HCT116 (cell line): ENCODE data around the gene BEND7.

Source experiments
- EZH2 ChIP-seq: fragments of 200-600 bp; sonication (generic); IDR thresholded peaks from 2 replicates; pipeline ENCODE4 v1.6.1; 2017; ENCODE audit warnings: antibody characterized with exemption, mixed run types
- FOSL1 ChIP-seq: IDR thresholded peaks from 2 replicates; pipeline ENCODE4 v1.6.1; 2012; ENCODE audit warnings: low read depth
- JUND ChIP-seq: IDR thresholded peaks from 2 replicates; pipeline ENCODE4 v1.6.1; 2012
- POLR2A ChIP-seq: IDR thresholded peaks from 2 replicates; pipeline ENCODE4 v1.7.0; 2011; ENCODE audit warnings: borderline replicate concordance; ENCODE audit not compliant: insufficient read depth, insufficient read length; ENCODE audit errors: extremely low read depth
- POLR2AphosphoS5 ChIP-seq: IDR thresholded peaks from 2 replicates; pipeline ENCODE4 v1.6.1; 2011; ENCODE audit warnings: mild to moderate bottlenecking, low read depth, low read length, moderate library complexity
- RAD21 ChIP-seq: IDR thresholded peaks from 2 replicates; pipeline ENCODE4 v1.6.1; 2012; ENCODE audit warnings: low read depth, mild to moderate bottlenecking
- SIN3A ChIP-seq: IDR thresholded peaks from 2 replicates; pipeline ENCODE4 v1.6.1; 2012; ENCODE audit warnings: low read depth
- SRF ChIP-seq: IDR thresholded peaks from 2 replicates; pipeline ENCODE4 v1.6.1; 2012; ENCODE audit warnings: low read depth
- TCF7L2 ChIP-seq: IDR thresholded peaks from 2 replicates; pipeline ENCODE4 v1.7.0; 2011; ENCODE audit warnings: borderline replicate concordance, inconsistent platforms; ENCODE audit not compliant: insufficient read depth, insufficient read length; ENCODE audit errors: extremely low read depth
- YY1 ChIP-seq: IDR thresholded peaks from 2 replicates; pipeline ENCODE4 v1.6.1; 2011; ENCODE audit warnings: low read length, low read depth, moderate library complexity, mild to moderate bottlenecking; ENCODE audit not compliant: insufficient replicate concordance; ENCODE audit errors: extremely low read depth
- ZFX ChIP-seq: fragments of 450-650 bp; IDR thresholded peaks from 2 replicates; pipeline ENCODE4 v1.6.1; 2017
- TF ChIP-seq, protein P1 (sequence below), 3 experiments: fragments of 200-600 bp in 1 of 3; sonication (generic) in 1 of 3; IDR thresholded peaks in 2 of 3; conservative IDR thresholded peaks in 1 of 3; 2 replicates each; pipeline ENCODE4 v1.5.1; 2012 to 2017; ENCODE audit warnings: low read depth in 2 of 3, low read length in 2 of 3, antibody characterized with exemption in 1 of 3, borderline replicate concordance in 1 of 3, control low read depth in 1 of 3, mild to moderate bottlenecking in 1 of 3, mixed read lengths in 1 of 3, mixed run types in 1 of 3, moderate library complexity in 1 of 3; ENCODE audit not compliant: insufficient read depth in 1 of 3
- TF ChIP-seq, protein P2 (sequence below): IDR thresholded peaks from 2 replicates; pipeline ENCODE4 v1.6.1; 2012
- TF ChIP-seq, protein P3 (sequence below): IDR thresholded peaks from 2 replicates; pipeline ENCODE4 v1.6.1; 2012; ENCODE audit warnings: low read depth

DNA sequence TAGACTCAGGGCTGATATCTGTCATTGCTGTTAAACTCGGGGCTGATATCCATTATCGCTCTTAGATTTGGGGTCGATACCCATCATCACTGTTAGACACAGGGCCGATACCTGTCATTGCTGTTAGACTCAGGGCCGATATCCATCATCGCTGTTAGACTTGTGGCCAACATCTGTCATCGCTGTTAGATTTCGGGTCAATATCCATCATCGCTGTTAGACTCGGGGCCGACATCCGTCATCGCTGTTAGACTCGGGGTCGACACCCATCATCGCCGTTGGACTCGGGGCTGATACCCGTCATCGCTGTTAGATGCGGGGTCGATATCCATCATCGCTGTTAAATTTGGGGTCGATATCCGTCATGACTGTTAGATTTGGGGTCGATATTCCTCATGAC lies 54.8 kb downstream of the BEND7 start:
- TF ChIP-seq, protein P1, sequence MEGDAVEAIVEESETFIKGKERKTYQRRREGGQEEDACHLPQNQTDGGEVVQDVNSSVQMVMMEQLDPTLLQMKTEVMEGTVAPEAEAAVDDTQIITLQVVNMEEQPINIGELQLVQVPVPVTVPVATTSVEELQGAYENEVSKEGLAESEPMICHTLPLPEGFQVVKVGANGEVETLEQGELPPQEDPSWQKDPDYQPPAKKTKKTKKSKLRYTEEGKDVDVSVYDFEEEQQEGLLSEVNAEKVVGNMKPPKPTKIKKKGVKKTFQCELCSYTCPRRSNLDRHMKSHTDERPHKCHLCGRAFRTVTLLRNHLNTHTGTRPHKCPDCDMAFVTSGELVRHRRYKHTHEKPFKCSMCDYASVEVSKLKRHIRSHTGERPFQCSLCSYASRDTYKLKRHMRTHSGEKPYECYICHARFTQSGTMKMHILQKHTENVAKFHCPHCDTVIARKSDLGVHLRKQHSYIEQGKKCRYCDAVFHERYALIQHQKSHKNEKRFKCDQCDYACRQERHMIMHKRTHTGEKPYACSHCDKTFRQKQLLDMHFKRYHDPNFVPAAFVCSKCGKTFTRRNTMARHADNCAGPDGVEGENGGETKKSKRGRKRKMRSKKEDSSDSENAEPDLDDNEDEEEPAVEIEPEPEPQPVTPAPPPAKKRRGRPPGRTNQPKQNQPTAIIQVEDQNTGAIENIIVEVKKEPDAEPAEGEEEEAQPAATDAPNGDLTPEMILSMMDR (IDR thresholded peaks at IDR 0.05 in 2 of 3, conservative IDR thresholded peaks at IDR 0.05 in 1 of 3; ENCODE audit: borderline replicate concordance in 1 of 3, insufficient read depth in 1 of 3, low read depth in 2 of 3, low read length in 2 of 3), result no peak
- TF ChIP-seq SIN3A (no peak), YY1 (no peak), POLR2A (no peak), FOSL1 (no peak), POLR2AphosphoS5 (no peak), ZFX (no peak), RAD21 (no peak), SRF (no peak), JUND (no peak), TCF7L2 (no peak), EZH2 (no peak)
- TF ChIP-seq, protein P2, sequence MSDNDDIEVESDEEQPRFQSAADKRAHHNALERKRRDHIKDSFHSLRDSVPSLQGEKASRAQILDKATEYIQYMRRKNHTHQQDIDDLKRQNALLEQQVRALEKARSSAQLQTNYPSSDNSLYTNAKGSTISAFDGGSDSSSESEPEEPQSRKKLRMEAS, result no peak
- TF ChIP-seq, protein P3, sequence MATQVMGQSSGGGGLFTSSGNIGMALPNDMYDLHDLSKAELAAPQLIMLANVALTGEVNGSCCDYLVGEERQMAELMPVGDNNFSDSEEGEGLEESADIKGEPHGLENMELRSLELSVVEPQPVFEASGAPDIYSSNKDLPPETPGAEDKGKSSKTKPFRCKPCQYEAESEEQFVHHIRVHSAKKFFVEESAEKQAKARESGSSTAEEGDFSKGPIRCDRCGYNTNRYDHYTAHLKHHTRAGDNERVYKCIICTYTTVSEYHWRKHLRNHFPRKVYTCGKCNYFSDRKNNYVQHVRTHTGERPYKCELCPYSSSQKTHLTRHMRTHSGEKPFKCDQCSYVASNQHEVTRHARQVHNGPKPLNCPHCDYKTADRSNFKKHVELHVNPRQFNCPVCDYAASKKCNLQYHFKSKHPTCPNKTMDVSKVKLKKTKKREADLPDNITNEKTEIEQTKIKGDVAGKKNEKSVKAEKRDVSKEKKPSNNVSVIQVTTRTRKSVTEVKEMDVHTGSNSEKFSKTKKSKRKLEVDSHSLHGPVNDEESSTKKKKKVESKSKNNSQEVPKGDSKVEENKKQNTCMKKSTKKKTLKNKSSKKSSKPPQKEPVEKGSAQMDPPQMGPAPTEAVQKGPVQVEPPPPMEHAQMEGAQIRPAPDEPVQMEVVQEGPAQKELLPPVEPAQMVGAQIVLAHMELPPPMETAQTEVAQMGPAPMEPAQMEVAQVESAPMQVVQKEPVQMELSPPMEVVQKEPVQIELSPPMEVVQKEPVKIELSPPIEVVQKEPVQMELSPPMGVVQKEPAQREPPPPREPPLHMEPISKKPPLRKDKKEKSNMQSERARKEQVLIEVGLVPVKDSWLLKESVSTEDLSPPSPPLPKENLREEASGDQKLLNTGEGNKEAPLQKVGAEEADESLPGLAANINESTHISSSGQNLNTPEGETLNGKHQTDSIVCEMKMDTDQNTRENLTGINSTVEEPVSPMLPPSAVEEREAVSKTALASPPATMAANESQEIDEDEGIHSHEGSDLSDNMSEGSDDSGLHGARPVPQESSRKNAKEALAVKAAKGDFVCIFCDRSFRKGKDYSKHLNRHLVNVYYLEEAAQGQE, result no peak
